HG02798 (cell line): ENCODE results near the gene ADGRL4.

Experiments used
- ATAC-seq: cut with Tn5 transposase; IDR thresholded peaks from one replicate; pipeline ENCODE4 v1.9.1; 2021; ENCODE audit warnings: mild to moderate bottlenecking; ENCODE audit not compliant: unreplicated experiment, poor library complexity

ADGRL4 gene

DNA sequence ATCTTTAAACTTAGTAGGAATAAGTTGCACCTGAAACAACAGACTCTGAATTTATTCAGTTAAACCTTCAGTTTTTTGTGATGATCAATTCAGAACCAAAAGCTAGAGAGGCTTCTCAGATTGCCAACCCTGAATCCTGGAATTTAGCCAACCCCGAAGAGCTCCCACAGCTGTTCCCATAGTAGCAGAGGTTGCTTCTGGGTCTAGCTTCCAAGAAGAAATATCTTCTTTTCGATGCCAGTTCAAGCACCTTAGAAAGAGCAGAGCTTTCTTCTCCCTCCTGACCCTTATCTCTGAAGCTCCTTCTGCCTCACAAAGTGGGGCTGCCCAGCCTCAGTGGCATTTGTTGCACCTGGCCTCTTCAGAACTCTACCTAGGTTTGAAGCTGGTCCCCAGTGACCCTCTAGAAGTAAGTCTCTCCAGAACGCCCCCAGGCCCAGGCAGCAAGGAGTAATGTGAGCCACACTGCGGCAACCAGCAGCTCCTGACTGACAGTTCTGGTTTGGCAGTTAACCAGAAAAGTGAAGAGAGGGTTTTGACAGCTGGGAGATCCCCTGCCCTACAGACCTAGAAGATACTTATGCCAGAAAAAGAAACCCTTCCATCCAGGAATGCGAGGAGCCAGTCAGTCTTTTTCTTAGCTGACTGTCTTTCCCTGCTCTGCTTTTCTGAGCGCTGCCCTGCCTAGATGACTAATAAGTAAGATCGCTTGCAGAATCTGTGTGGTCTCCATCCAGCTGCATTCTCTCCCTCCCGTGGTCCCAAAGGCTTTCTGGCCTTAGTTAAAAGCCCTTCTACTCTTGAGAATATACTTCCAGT lies 165.9 kb downstream of the ADGRL4 start:
- ATAC-seq: no peak
